Cardiac atrium fibroblast (primary cell): Measurements from ENCODE around the gene MLLT1. TPM values are rescaled to one million over a fixed set of nuclear protein-coding genes. Genes with fewer than 3 reads are reported as not detected.

ENCODE experiments used
- total RNA-seq: library from RNA; depleted of rRNA; stranded (reverse); fragments of >200 nt; gene quantifications from 2 replicates; pipeline ENCODE4 v1.2.3, GENCODE V29; 2015

Gene MLLT1
- 26.7 and 27.2 TPM in 2 replicates for total RNA-seq

DNA sequence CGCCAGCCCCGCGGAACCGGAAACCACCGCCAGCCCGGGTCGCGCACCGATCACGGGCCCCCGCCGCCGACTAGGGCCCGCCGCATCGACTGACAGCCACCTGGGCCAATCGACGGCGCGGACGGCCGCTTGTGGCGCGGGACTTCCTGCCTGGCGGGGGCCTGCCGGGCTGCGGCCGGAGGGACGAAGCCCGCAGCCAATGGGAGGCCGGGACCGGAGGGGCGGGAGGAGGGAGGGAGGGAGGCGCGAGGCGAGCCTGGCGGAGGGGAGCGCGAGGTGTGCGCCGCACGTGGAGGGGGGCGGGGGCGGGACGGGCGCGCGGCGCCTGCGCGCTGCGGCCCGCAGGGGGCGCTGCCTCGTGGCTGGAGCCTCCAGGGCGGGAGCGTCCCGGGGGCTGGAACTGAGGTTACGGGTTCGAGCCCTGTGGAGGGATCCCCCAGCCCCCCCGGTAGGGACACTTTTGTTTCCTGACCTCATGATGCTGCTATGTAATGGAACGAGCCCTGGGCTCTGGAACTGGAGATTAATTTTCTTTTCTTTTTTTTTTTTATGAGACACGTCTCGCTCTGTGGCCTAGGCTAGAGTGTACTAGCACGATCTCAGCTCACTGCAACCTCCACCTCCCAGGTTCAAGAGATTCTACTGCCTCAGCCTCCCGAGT, at the start of gene MLLT1:
Gene MLLT1 (minus strand): TSS at position 45 of the 661 bp plus-strand sequence. CDS start 191 bp downstream, outside the sequence.

Other genes with a start within 250 kb of the MLLT1 start
- 2.9 and 4.2 TPM in 2 replicates for gene RFX2, start 169.5 kb downstream of the MLLT1 start, total RNA-seq
- gene ACSBG2, start 144.3 kb downstream of the MLLT1 start, total RNA-seq: not detected in 2 replicates
- not detected in 2 replicates for gene ACER1, start 53.6 kb upstream of the MLLT1 start, total RNA-seq
- gene CLPP, start 81.6 kb upstream of the MLLT1 start, total RNA-seq: 113 and 118 TPM in 2 replicates
- 78.2 and 83.0 TPM in 2 replicates for gene ALKBH7, start 92.8 kb upstream of the MLLT1 start, total RNA-seq
- gene PSPN, start 96.0 kb upstream of the MLLT1 start, total RNA-seq: 0.32 and 0.36 TPM in 2 replicates
- 26.4 and 33.2 TPM in 2 replicates for gene GTF2F1, start 113.2 kb upstream of the MLLT1 start, total RNA-seq
- 111 and 115 TPM in 2 replicates for gene KHSRP, start 144.8 kb upstream of the MLLT1 start, total RNA-seq
- not detected in 2 replicates for gene SLC25A41, start 153.8 kb upstream of the MLLT1 start, total RNA-seq
- 26.7 and 52.0 TPM in 2 replicates for gene SLC25A23, start 179.8 kb upstream of the MLLT1 start, total RNA-seq
- not detected in 2 replicates for gene CRB3, start 184.3 kb upstream of the MLLT1 start, total RNA-seq
- not detected in 2 replicates for gene DENND1C, start 201.8 kb upstream of the MLLT1 start, total RNA-seq
- not detected in 2 replicates for gene TUBB4A, start 222.3 kb upstream of the MLLT1 start, total RNA-seq